CD4-positive, alpha-beta T cell treated with Interleukin-17A for 1 hour (primary cell): Measurements from ENCODE around the gene RIC3.
A peak's percentile ranks its signal among the peaks of the same experiment; 100 is the strongest.

Experiments used
- DNase-seq: peaks from one replicate; pipeline ENCODE4 v3.0.0-alpha.2; 2020

Gene RIC3

DNA sequence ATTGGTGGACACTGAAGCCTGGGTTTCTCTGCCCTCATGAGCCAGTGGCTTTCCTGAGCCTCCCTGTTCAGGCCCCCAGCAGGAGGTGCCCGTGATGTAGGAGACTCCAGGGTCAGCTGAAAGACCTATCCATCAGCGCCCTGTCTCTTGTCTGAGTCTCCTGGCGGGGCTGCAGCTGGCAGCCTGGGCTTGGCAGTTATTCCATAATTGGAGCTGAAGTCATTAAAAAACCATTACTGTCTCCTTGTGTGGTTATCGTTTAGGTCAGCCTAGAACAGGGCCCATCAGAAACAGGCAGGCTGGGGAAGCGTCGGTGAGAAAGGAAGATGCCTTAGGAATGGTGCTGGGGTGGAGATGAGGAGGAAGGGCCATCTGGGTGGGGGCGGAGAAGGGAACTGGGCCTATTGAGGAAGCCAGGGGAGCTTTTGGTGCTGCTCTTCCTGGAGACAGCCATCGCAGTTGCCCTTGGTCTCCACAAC, 82.8 kb downstream of the RIC3 start:
- no peak for DNase-seq

DNA sequence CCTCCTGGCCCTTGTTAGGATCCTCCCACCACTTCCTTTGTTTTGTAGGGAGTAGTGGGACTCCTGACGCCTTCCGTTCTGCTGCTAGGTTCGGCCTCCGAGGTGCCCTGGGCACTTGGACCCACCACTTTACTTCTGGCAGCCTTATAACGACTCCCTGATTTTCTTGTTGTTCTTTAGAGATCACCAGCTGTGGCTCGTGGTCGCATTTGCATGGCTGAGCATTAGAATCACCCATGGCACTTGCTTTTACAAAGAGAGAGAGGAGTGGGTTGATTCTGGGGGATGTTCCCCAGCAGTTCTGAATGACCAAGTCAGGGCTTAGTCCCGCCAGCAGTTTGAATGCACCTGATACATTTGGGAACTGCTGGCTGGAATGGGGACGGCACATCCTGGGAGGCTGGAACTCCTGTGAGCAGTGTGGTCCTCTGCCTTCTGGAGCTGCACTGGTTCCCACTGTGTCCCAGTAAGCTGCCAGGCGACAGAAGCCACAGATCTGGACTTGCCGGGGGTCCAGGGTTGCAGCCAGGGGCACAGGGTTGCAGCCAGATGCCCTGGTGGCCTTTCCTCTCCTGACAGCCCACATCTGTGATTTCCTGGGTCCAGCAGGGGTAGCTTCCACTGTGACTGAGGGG, 83.7 kb downstream of the RIC3 start:
- no peak for DNase-seq

DNA sequence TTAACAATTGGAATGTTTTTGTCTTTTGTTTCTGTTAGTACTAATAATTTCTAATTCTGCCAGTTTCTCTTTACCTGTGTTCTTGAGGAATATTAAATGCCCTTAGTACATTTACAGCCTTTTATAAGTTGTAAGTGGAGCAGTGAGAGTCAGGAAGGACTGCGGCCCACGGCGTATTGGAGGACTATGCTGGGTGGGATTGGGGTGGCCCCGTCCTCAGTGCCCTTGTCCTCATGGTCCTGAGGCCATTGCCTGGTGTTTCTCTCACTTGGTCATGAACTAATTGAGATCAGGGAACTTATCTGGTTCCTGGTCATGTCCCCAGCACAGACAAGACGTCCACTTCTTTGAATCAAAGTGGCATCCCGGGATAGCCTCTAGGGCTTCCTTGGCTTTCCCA, 84.5 kb downstream of the RIC3 start:
- DNase-seq: no peak

DNA sequence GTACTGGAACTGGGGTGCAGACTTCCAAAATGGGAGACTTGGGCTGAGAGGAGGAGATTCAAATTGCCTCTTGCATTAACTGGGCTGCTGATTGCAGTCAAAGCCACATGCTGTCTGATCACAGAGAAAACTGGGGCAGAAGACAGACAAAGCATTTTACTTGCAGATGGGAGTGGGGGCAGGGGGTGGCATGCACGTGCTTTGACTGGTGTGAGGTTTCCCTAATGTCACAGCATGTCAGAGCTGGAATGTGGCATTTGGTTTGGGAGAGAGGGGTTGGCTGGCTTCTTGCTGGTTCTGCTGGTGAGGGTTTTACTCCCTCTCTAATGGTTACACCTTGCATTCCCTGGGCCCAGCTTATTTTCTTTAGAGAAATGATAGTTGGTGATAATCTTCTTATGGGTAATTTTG, 84.9 kb downstream of the RIC3 start:
- no peak for DNase-seq

DNA sequence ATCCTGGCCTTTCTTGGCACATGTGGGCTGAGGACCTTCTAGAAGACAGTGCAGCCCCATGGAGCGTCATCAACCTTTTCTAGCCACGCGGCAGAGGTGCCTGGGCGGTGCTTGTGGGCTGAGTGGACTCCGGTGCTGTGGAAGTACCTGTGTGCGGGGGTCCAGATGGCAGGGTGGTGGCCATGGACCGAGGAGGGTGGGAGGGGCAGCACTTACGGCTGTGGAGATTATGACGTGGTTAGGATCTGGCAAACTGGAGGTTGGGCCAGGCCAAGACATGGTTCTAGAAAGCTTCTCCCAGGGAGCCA, 85.8 kb downstream of the RIC3 start:
- no peak for DNase-seq

DNA sequence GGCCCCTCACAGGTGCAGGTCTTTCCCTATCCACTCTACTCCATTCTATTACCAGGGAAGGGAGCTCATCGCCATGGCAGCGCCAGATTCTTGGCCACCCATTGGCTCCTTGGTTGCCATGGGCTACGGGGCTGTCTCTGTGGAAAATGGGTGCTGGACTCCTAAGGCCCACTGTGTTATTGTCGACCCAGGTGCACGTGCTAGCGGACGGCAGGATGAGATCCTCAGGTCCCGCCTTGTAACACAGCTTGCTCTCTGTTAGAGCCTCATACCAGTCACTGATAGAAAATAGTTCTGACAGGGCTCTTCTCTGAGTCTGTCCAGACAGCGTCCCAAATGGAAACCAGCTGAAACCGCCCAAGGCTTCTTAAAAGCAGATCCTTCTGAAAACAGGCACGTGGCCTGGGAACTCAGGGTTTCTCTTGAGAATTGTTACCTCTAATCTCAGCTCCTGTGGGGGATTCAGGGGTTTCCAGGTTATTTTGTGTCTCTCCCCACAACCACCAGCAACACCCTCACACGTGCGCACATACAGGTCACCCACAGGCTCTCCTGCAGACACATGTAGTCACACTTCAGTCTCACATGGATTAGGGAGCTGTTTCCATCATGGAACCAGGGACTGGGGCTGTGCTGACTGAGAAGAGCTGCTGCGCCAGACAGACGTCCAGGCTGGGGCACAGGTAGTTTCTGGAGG, 86.3 kb downstream of the RIC3 start:
- DNase-seq: no peak

DNA sequence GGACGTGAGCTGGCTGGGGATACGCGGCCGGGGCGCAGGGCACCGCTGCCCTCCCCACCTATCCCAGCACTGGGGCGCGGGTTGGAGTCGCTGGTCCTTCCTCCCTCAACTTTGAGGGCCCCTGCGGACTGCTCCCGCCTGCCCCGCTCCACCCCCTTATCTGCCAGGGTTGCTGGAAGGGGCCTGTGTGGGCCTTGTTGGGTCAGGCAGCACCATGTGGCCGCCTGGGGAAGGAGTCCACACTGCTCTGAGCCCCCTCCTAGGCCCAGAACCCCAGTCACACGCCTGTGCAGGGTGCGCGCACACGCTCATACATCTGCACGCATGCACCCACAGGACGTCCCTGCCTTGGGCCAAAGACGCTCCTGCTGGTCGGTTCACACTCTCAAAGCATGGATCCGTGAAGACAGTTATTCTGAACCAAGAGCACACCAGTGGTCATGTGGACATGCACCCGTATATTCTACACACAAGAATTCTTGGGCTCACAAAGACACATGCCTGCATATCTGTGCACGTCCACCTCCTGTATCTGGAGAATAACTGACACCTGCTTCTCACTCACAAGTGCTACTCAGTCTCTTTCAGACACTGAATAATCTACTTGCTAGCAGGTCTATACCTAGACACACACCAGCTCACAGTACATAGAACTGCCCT, 87.1 kb downstream of the RIC3 start:
- no peak for DNase-seq

DNA sequence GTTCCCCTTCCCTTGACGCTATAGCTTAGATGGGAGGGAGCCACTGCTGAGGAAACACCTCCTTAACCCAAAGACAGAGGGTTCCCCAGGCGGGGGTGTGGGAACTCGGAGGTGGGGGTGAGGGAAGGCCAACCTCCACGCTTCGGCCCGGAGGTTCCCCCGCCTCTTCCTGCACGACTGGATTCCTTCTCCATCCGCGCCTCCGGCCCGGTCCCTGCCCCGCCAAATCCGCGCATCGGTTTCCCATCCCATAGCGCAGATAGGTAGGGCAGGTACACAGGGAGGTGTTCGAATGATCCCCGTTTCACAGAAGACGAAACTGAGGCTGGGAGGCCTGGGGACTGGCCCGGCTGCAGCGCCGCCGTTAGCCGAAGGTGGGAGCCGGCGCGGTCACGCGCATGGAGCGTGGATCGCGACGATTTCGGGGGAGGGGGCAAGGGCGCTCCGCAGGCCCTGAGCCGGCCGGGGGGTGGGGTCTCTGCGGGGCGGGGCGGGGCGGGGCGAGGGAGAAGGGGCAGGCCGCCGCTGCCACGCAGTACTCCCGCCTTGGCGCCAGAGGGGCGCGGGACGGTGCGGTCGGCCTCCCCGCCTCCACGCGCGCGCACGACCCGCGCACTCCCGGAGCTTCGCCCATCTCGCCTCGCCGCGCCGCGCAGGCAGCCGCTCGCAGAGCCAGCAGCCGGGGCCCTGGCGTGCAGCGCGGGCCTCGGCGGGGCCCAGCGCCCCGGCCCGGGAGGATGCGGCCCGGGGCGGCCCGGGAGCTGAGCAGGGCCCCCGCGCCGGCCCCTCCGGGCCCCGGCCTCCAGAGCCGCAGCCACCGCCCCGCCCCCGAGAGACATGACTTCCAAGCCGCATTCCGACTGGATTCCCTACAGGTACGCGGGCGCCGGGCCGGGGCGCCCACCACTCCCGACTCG, 87.9 kb downstream of the RIC3 start, which contains the start of gene TUB:
TSS of gene TUB (plus strand) at position 538 of the 917 bp plus-strand sequence. CDS start at position 838, 300 bp downstream.
- no peak for DNase-seq

DNA sequence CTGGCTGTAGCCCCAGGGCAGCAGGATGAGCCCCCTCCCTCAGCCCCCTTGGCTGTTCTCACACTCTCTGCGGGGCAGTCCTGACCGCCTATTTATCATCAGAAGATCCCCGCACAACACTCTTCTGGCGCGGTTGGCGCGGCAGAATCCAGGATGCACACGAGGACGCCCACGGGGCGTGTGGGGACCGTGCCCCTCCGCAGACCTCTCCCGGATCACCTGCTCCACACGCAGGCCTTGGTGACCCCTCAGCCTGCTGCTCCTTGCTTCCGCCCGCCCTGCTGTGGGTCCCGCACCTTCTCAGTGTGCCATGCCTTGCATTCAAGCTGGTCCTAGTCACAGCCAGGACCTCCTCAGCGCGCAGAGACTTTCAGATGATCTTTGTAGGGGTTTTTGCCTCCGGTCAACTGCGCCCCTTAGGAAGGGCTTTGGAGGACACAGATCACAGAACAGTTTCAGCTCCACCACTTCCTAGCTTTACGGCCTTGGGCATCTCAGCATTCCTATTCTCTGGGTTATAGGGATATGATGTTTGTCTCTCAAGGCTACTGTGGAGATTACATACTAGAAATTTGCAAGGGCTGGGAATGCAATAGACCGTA, 88.7 kb downstream of the RIC3 start:
- DNase-seq: no peak

DNA sequence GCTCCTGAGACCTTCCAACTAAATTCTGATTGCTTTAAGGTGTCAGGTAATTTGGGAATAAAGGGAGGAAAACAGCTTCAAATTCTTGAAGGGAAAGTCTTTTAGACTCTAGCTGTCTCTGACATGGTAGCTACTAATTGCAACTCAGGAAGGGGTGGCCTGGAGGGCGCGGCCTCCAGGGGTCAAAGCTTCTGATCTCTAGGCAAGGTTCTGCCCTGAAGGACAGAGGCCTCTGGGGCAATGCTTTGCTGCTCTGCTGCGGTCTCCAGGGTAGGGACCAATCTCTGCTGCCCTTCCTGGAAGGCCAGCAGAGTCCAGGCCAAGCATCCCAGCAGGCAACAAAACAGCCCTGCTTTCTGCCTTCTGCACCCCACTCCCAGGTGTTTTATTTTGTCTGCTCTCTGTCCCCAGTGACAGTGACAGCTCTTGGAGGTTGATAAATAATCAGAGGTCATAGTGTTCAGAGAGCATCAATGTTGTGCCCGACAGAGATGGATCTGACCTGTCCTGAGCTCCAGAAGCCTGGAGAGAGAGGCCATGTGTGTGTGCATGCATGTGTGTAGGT, 89.6 kb downstream of the RIC3 start:
- no peak for DNase-seq

DNA sequence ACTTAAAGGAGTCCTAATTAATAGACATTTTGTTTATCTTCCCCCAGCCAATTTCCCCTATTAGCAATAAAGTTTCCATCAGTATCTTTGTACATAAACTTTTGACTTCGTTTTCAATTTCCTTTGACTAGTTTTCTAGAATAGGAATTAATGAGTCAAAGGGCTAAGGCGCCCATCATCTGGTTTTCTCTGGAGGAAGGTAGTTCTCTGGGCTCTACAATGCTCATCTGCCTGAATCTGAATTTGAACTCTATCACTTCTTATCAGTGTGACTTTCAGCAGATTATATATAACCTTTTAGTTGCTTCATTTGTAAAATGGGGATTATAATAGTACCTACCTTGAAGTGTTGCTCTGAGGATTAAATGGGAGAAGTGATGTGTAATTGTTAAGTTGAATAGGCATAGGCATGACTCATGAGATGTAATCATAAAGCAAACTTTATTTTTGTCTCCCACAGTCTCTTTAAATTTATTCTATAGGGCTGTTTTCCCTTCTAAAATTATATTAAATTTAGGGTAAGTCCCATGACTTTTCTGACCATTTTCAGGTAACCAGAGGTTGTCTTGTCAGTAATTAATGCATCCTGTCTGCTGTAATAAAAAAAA, 93.6 kb downstream of the RIC3 start:
- no peak for DNase-seq

DNA sequence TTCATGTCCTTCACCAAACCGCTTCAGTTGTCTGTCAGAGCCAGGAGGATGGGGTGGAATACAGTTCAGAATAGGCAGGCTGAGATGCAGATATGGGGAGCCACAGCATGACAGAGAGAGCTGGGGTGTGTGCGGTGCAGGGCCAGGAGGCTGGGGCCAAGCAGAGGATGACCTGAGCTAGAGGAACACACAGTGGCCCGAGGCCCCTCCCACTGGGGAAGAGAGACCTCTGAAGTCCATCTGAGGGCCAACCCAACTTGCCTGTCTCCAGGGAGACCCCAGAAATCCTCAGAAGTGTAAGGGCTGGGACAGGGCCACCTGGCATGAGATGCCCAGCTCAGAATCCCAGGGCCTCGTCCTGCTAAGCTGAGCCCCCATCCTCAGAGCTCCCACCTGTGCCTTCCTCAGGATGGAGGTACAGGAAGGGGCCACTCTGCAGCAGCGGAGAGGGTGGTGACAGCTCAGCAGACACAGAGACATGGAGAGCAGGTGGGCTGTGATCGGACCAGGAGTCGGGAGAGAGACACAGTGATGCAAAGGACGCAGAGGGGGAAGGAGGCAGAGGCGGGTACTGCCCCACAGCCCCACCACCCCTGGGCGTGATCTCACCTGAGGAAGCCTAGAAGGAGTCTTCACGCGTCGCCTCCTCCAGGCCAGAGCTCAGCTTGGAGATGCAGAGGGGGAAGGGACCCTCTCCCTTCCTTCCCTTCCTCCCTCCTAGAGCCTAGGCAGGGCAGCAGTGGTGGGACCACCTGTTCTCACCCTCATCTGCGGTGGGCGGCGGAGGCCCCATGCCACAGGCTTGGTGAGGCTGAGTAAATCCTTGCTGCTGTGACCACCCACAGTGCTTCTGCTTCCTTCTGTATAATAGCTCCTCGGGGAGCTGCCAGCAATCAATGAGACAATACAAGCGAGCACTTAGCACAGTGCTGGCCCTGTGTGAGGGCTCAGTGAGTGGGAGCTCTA, 96.9 kb downstream of the RIC3 start:
- no peak for DNase-seq

DNA sequence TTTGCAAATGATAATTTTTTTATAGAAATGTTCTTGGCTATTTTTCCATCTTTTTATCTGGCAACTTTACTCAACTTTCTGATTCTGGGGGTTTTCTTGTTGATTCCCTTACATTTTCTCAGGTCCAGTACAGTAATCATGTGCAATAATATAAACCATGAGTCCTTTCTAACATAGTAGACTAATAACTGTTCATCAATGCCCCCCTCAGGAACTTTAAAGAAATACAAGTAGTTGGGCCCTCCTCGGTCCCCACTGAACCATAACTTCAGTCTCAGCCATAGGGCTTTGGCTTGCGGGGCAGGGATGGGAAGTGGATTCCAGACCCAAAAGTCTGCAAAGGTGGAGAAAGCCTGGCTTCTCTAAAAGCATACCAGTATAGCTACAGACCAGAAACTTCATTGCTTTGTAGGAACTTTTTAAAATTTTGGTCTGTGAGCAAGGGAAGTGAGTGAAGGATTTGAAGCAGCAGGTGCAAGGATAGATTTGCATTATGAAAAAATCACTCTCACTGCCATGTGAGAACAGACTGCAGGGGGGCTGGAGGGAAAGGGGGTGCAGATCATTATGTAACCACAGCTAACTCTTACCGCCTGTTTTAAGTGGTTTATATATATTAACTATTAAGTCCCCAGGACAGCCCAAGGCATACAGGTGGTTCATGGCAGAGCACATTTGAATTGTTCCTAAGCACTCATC, 98.3 kb downstream of the RIC3 start:
- peak; percentile 9 for DNase-seq

DNA sequence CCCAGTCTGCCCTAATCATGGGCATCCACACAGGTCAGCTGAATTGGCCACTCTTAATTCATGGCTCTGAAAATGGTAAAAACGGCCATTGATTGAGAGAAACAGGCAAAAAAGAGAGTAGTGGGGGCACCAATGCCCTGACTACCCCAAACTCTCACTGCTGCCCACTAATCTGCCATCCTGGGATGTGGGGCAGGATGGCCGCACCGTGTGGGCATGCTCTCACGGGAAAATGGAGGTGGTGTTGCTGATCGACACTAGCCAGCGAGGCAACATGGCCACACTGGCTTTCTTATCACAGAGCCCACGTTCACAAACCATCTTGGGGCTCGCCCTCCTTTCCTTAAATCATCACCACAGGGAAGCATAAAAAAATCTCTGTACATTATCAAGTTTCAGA, 99.1 kb downstream of the RIC3 start:
- no peak for DNase-seq

DNA sequence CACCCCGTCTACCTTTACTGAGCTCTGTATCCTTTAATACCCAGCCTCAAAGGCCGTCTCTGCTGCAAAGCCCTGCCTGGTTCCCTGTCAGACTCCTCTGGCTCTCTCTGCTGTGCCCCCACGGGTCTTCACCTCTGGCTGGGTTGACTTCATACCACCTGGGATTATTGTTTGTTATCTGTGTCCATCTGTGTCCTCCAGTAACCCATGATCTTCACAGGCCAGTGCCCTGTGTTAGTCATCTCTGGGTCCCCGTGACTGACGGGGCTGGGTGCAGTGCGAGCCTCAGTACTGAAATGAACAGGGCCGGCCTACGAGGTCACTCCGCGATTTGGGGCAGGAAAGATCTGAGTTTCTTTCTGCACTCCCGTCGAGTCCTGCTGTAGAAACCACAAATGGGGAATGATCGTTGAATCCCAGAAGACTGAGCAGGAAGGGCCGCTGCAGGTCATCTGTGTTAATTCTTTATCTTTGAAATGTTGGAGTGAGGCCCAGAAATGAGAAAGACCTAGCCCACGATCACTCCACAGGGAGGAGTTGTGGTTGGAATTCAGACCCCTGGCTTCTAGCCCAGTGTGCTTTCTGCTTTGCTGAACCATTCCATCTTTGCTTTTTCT, 100.1 kb downstream of the RIC3 start:
- no peak for DNase-seq

DNA sequence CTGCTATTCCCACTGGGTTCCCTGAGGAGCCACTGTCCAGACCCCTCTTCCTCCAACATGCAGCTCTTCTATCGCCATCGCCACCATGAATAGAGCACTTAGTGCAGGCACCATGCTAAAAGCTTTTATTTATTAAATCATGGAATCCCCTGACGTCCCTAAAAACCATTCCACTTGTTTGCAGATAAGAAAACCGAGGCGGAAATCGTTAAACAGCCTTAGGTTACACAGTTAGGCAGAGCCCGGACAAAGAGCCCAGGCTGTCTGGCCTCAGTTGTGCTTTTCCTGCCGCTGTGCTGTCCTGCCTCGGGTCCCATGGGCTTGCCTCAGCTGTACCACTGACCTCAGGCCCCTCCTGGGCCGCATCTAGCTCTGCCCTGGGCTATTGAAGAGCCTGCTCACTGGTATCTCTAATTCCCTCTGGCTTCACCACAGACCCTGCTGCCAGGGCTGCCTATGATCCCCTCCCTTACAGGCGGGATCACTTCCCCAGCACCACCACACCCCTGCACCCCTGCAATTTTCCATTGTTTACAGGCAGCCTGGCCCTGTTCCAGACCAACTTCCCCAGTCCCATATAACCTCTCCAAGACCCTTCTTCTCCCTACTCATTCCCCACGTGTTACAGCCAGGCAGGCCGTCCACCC, 100.8 kb downstream of the RIC3 start:
- no peak for DNase-seq

DNA sequence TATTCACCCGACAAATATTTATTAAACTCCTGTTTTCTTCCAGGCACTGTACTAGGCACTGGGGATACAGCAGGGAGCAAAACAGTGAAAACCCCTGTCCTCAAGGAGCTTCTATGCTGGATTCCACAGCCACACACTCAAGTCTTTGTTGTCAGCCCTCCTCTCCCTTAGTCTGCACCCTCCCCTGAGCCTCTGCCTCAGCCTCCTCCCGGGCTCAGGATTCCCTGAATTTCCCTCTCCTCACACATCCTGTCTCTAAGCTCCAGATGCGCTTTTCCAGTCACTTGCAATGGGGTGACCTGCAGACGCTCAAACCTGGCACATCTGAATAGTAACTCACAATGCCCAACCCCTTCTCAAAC, 101.3 kb downstream of the RIC3 start:
- DNase-seq: no peak

DNA sequence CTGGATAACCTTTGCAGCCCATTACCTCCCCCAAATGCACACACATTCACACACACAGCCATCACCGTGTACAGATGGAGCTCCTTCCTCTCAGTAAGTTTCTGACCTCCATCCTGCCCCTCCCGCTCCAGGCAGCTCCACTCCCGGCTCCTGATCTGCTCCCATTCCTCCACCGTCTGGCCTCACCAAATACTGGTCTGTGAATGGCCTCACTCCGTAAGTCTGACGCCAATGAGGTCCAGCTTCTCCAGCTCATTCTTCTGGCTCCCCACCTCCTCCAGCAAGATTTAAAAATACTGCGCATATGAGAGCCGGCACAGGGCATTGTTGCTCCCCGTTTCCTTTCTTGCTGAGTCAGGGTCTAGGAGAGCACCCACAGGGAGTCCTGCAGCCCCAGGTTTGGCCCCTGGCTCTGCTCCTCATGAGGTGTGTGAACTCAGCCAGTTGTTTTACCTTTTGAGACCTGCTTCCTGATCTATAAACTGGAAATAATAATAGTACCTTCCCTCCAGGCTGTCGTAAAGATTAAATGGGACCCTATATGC, 101.8 kb downstream of the RIC3 start:
- no peak for DNase-seq
